CD4-positive, alpha-beta T cell treated with Interleukin-4 for 4 hours (primary cell): Measurements from ENCODE around the gene ZBBX.

Experiments
- DNase-seq: peaks from one replicate; pipeline ENCODE4 v3.0.0-alpha.2; 2020

The ZBBX gene

DNA sequence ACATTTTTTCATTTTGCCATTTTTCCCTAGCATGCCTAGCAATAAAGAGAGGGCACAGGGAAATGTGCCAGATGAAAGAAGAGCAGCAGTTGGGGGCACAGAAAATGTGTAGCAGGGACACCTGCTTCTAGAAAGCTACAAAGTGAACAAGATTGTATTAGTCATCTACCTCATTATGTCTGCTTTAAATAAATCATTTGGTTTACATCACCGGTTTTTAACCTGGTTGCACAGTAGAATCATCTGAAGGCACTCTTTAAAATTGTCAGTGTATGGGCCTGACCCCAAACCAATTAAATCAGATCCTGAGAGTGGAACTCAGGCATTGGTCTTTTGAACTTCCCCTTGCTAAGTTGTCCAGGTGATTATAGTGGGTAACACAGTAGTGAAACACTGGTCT lies 73.8 kb downstream of the ZBBX start:
- no peak for DNase-seq

- DNase-seq: no peak
Measured at GRCh38 chr3:167305340-167305890, 74.7 kb downstream of the ZBBX start.

- DNase-seq: no peak
Measured at GRCh38 chr3:167304077-167304476, 76.0 kb downstream of the ZBBX start.

DNA sequence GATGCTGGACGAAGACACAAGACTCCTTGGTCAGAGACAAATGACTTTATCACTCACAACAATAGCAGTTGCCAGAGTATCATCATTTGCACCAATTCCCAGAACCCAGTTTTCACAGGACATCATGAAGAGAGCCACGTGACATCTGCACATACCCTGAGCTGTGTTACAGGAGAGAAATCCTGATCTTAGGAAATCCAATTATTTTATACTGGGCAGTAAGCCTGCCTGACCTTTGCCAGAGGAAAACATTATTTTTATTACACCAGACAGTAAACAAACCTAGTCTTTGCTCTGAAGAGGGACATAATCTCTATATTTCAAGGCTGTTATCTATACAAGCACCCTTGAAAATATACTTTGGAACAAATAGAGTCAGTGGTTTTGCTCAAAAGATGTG lies 77.4 kb downstream of the ZBBX start:
- no peak for DNase-seq

DNA sequence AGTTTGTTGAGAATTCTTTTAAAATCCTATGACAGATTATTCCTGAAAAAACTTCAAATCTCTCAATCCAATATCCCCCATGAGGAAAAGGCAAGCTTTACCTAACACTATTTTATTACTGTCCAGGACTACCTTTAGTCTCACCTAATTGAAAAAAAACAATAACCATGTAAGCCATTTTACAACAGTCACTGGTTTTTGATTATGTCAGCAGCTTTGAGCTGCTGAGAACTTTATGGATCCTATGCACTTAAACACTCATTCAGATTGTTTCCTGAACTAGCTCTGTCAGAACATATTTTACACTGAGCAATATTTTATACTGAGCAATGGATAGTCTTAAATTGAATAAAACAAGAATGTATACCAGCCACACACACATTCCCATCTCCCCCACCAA lies 79.9 kb downstream of the ZBBX start:
- no peak for DNase-seq

GRCh38 chr3:167289435-167289834 lies 90.7 kb downstream of the ZBBX start:
- no peak for DNase-seq

GRCh38 chr3:167288737-167289136 lies 91.4 kb downstream of the ZBBX start:
- DNase-seq: no peak

DNA sequence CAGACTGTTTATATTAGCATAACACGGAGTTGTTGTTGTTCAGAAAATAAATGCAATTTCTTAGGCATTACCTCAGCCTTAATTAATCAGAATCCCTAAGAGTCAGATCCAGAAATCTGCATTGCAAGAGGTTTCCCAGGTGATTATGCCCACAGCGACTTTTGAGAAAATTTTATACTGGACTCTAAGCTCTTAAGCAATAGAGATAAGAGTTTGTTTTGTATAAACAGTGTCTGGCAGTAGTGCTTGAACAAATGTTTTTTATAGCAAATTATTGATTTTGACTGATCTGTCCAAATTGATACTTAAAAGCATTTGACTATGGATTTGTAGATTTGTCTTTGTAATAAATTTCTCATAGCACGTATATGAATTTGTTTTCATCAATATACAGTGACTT lies 92.8 kb downstream of the ZBBX start:
- no peak for DNase-seq

- no peak for DNase-seq
Measured at GRCh38 chr3:167274141-167274874, 105.8 kb downstream of the ZBBX start.

DNA sequence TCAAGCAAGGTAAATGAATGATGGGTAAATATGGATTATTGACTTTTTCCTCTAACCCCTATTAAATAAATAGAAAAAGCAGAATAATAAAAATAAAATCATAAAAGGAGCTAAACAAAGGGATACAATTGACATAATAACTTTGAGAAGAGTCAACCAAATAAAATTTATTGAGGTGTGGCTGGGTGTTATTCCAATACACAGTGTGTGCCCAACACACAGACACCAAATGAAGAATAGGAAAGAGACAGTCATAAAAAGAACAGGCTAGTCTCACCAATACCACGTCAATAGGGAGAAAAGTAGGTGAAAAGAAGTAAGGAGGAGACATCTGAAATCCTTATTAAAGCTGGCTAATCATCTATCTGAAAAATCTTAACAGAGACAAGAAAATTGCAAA lies 127.1 kb downstream of the ZBBX start:
- no peak for DNase-seq

- no peak for DNase-seq
Measured at GRCh38 chr3:167251678-167252077, 128.4 kb downstream of the ZBBX start.

- DNase-seq: no peak
Measured at GRCh38 chr3:167246252-167246651, 133.8 kb downstream of the ZBBX start.

- no peak for DNase-seq
Measured at GRCh38 chr3:167241048-167241845, 138.8 kb downstream of the ZBBX start.

DNA sequence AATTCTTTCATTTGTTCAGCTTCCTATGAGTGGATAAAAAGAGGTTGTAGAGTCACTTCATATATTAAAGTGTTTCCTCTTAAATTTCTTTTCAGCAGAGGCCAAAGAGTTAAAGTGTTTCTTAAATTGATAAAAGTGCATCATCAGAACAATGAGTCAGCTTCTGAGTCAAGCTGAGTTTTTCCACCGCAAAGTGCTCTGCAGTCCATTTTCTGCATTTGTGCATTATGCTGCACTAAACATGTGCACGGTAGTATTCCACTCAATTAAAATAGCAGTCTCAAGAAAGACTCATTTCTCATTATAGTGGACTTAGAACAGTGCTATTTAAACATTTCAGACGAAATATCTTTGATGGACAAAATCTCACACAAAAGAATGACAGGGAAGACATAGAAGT lies 152.0 kb downstream of the ZBBX start:
- DNase-seq: no peak

- DNase-seq: no peak
Measured at GRCh38 chr3:167225821-167226220, 154.3 kb downstream of the ZBBX start.

DNA sequence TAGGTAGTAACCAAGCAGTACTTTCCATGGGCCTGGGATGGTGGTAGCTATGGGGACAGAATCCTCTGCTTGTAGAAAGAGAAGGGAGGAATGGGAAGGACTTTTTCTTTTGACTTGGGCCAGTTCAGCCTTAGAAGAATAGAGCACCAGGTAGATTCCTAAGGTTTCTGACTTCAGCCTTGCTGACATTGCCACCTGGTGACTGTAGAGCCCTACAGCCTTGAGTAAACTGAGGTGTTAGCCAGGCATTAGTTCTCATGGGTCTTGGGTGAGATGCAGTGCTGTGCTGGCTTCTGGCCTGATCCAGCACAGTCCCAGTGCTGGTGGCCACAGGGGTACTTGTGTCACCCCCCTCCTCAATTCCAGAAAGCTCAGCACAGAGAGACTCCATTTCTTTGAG lies 171.1 kb downstream of the ZBBX start:
- no peak for DNase-seq

- DNase-seq: no peak
Measured at GRCh38 chr3:167203062-167203461, 177.0 kb downstream of the ZBBX start.

DNA sequence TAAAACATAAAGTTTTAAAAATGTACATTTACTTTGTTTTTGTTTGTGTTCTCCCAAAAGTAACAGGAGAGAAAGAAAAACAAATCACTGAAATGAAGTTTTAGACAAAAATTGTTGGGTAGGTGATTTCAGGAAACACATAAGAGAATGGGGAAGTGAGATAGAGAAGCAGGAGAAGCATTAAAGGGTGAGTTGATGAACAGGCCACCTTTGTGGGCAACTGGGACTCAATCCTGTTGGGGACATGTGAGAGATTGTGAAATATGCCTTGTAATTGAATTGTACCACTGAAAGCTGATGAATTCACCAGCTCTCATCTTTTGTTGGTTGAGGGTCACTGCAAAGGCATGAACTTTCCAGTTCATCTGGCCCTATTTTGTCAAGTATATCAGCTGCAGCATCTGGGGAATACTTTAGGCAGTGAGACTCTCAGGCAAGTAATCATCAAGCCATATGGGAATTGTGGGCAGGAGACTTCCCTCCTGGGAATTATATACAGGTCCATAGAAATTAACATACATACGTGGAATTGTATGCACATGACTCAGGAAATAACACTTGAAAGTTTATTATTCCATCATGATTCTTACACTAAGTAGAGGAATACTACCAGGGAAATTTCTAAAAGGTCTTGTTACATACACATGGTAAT lies 181.0 kb downstream of the ZBBX start:
- DNase-seq: no peak
